ENCODE measurements around the gene COL10A1. TPM values are rescaled to one million over a fixed set of nuclear protein-coding genes. Genes with fewer than 3 reads are reported as not detected.

Gene COL10A1
- polyA plus RNA-seq, 1 donor: 0.18 TPM

GRCh38 chr6:116078945-116079344 is 47.0 kb downstream of the COL10A1 start:
- no peak for DNase-seq

GRCh38 chr6:116078522-116078921 is 47.4 kb downstream of the COL10A1 start:
- no peak for DNase-seq

GRCh38 chr6:116074732-116075390 is 51.1 kb downstream of the COL10A1 start:
- no peak for DNase-seq

GRCh38 chr6:116073765-116074440 is 52.0 kb downstream of the COL10A1 start:
- DNase-seq: no peak

- no peak for DNase-seq
These were observed 53.6 kb downstream of the COL10A1 start for GRCh38 chr6:116072368-116072767.

- peak; percentile 31 for DNase-seq
These were observed 55.1 kb downstream of the COL10A1 start for GRCh38 chr6:116070616-116071389.

GRCh38 chr6:116070101-116070500 is 55.8 kb downstream of the COL10A1 start:
- no peak for DNase-seq

Other genes starting within 250 kb of the COL10A1 start
- gene FRK, start 65.2 kb downstream of the COL10A1 start, polyA plus RNA-seq (ENCODE audit: insufficient read length): 0.32 TPM
- 25.7 TPM for gene NT5DC1, start 25.3 kb downstream of the COL10A1 start, polyA plus RNA-seq (ENCODE audit: insufficient read length)
- gene TSPYL4, start 127.9 kb upstream of the COL10A1 start, polyA plus RNA-seq (ENCODE audit: insufficient read length): 16.3 TPM
- gene TSPYL1, start 153.8 kb upstream of the COL10A1 start, polyA plus RNA-seq (ENCODE audit: insufficient read length): 63.6 TPM
- 28.9 TPM for gene DSE, start 244.8 kb upstream of the COL10A1 start, polyA plus RNA-seq (ENCODE audit: insufficient read length)

Data from hindlimb muscle (tissue), 1 donor.